GM18508 (cell line): Measurements from ENCODE around the gene STK38.

Experiments
- ATAC-seq: cut with Tn5 transposase; IDR thresholded peaks from one replicate; pipeline ENCODE4 v1.9.1; 2021; ENCODE audit warnings: moderate number of reproducible peaks; ENCODE audit not compliant: insufficient read depth, unreplicated experiment

STK38 gene

DNA sequence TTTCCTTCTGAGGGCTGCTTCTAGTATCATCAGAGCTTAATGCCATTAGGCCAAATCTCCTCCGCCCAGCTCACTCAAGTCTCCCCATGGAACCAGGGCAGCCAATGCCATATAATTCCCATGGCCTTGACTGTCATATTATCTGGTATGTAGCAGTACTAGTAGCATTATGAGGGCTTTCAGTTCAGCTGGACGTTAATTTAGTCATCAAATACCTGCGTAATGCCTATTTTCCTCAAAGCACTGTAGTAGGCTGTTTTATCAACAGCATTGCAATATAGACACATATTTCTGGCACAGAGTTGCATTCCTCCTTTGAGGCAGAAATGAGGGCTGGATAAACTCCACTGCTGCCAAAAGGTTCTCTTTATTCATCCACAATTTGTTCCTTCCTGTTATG lies 102.8 kb downstream of the STK38 start:
- ATAC-seq, result no peak
